Measurements from ENCODE around the gene HLF.

The HLF gene

GRCh38 chr17:55266958-55267688, 2.4 kb downstream of the HLF start:
- no peak for DNase-seq (ENCODE audit: low read depth in 1 of 2, low spot score in 1 of 2)
- Histone ChIP-seq H3K27ac (replicated peaks) (no peak overlapping the region), H3K4me3 (replicated peaks; ENCODE audit: insufficient read depth, low read length) (no peak overlapping the region), H3K27me3 (ENCODE audit: insufficient read depth, poor library complexity, severe bottlenecking) (peaks cover 44% of the 10 kb centered on the region)
- TF ChIP-seq REST (IDR thresholded peaks at IDR 0.05; ENCODE audit: insufficient replicate concordance, low read depth) (no peak), SPI1 (IDR thresholded peaks at IDR 0.05; ENCODE audit: borderline replicate concordance, low read depth) (no peak), GABPA (IDR thresholded peaks at IDR 0.05; ENCODE audit: low read depth) (no peak), CTCF (IDR thresholded peaks at IDR 0.05; ENCODE audit: insufficient read depth, low read length) (no peak), POLR2AphosphoS5 (IDR thresholded peaks at IDR 0.05; ENCODE audit: low read depth) (no peak)

- DNase-seq (ENCODE audit: low read depth in 1 of 2, low spot score in 1 of 2), result no peak
- TF ChIP-seq POLR2AphosphoS5 (IDR thresholded peaks at IDR 0.05; ENCODE audit: low read depth), result no peak
- TF ChIP-seq GABPA (IDR thresholded peaks at IDR 0.05; ENCODE audit: low read depth), result no peak
- TF ChIP-seq REST (IDR thresholded peaks at IDR 0.05; ENCODE audit: insufficient replicate concordance, low read depth), result no peak
- TF ChIP-seq SPI1 (IDR thresholded peaks at IDR 0.05; ENCODE audit: borderline replicate concordance, low read depth), result no peak
- TF ChIP-seq CTCF (IDR thresholded peaks at IDR 0.05; ENCODE audit: insufficient read depth, low read length), result no peak
- H3K4me3 ChIP-seq (replicated peaks; ENCODE audit: insufficient read depth, low read length), result no peak overlapping the region
- peaks cover 38% of the 10 kb centered on the region for H3K27me3 ChIP-seq (ENCODE audit: insufficient read depth, poor library complexity, severe bottlenecking)
- H3K27ac ChIP-seq (replicated peaks), result no peak overlapping the region
Measured at GRCh38 chr17:55267777-55268648, 3.3 kb downstream of the HLF start.

- no peak for DNase-seq (ENCODE audit: low read depth in 1 of 2, low spot score in 1 of 2)
- H3K27ac ChIP-seq (replicated peaks), result no peak overlapping the region
- H3K27me3 ChIP-seq (ENCODE audit: insufficient read depth, poor library complexity, severe bottlenecking), result peaks cover 30% of the 10 kb centered on the region
- H3K4me3 ChIP-seq (replicated peaks; ENCODE audit: insufficient read depth, low read length), result no peak overlapping the region
- TF ChIP-seq SPI1 (IDR thresholded peaks at IDR 0.05; ENCODE audit: borderline replicate concordance, low read depth), result no peak
- TF ChIP-seq CTCF (IDR thresholded peaks at IDR 0.05; ENCODE audit: insufficient read depth, low read length), result no peak
- TF ChIP-seq REST (IDR thresholded peaks at IDR 0.05; ENCODE audit: insufficient replicate concordance, low read depth), result no peak
- TF ChIP-seq GABPA (IDR thresholded peaks at IDR 0.05; ENCODE audit: low read depth), result no peak
- TF ChIP-seq POLR2AphosphoS5 (IDR thresholded peaks at IDR 0.05; ENCODE audit: low read depth), result no peak
Measured at GRCh38 chr17:55268649-55269480, 4.1 kb downstream of the HLF start.
